Activated naive CD8-positive, alpha-beta T cell treated with anti-CD3 and anti-CD28 coated beads, Interleukin-2, amount 50 U/mL, for 24 hours (primary cell): ENCODE results near the gene PPP1R9B.

ENCODE experiments used
- ATAC-seq: fragments of 150-1000 bp; cut with Tn5 transposase; one replicate; pipeline ENCODE4 v1.10.0; 2021
- DNase-seq: peaks from one replicate; pipeline ENCODE4 v3.0.0; 2021
- H3K27ac Mint-ChIP-seq: one replicate; pipeline ENCODE4 v1.8.0; 2021; ENCODE audit warnings: mild to moderate bottlenecking, mixed read lengths
- H3K27me3 Mint-ChIP-seq: one replicate; pipeline ENCODE4 v1.8.0; 2021; ENCODE audit warnings: mixed read lengths
- H3K36me3 Mint-ChIP-seq: one replicate; pipeline ENCODE4 v1.8.0; 2021; ENCODE audit warnings: low read depth, mixed read lengths
- H3K4me1 Mint-ChIP-seq: one replicate; pipeline ENCODE4 v1.8.0; 2021; ENCODE audit warnings: mixed read lengths
- H3K4me3 Mint-ChIP-seq: one replicate; pipeline ENCODE4 v1.8.0; 2021; ENCODE audit warnings: mild to moderate bottlenecking, moderate library complexity, mixed read lengths
- H3K9me3 Mint-ChIP-seq: one replicate; pipeline ENCODE4 v1.8.0; 2021; ENCODE audit warnings: mixed read lengths

Gene PPP1R9B

GRCh38 chr17:50111673-50112655, 38.5 kb downstream of the PPP1R9B start:
- DNase-seq (no peak), ATAC-seq (no peak)
- Mint-ChIP-seq H3K9me3 (no peaks in the 10 kb centered on the region), H3K36me3 (no peaks in the 10 kb centered on the region), H3K4me3 (no peak overlapping the region), H3K27ac (no peak overlapping the region), H3K4me1 (peaks cover 7% of the 10 kb centered on the region), H3K27me3 (peaks cover 19% of the 10 kb centered on the region)

GRCh38 chr17:50110591-50111349, 39.7 kb downstream of the PPP1R9B start:
- ATAC-seq (no peak), DNase-seq (no peak)
- peaks cover 8% of the 10 kb centered on the region for H3K27me3 Mint-ChIP-seq
- no peaks in the 10 kb centered on the region for H3K36me3 Mint-ChIP-seq
- H3K9me3 Mint-ChIP-seq, result no peaks in the 10 kb centered on the region
- H3K4me1 Mint-ChIP-seq, result peaks cover 4% of the 10 kb centered on the region
- no peak overlapping the region for H3K4me3 Mint-ChIP-seq
- H3K27ac Mint-ChIP-seq, result no peak overlapping the region

- H3K27me3 Mint-ChIP-seq, result peaks cover 1% of the 10 kb centered on the region
- ATAC-seq (no peak), DNase-seq (no peak)
- no peak overlapping the region for H3K27ac Mint-ChIP-seq
- no peak overlapping the region for H3K4me3 Mint-ChIP-seq
- H3K36me3 Mint-ChIP-seq, result no peaks in the 10 kb centered on the region
- no peaks in the 10 kb centered on the region for H3K4me1 Mint-ChIP-seq
- no peaks in the 10 kb centered on the region for H3K9me3 Mint-ChIP-seq
Observed at GRCh38 chr17:50109785-50110184, 40.7 kb downstream of the PPP1R9B start.

- ATAC-seq (no peak), DNase-seq (no peak)
- Mint-ChIP-seq H3K4me3 (no peak overlapping the region), H3K36me3 (no peaks in the 10 kb centered on the region), H3K27ac (no peak overlapping the region), H3K9me3 (no peaks in the 10 kb centered on the region), H3K27me3 (peaks cover 1% of the 10 kb centered on the region), H3K4me1 (no peaks in the 10 kb centered on the region)
Observed at GRCh38 chr17:50109207-50109606, 41.3 kb downstream of the PPP1R9B start.

GRCh38 chr17:50108556-50108955, 41.9 kb downstream of the PPP1R9B start:
- Mint-ChIP-seq H3K4me1 (no peaks in the 10 kb centered on the region), H3K27me3 (peaks cover under 1% of the 10 kb centered on the region), H3K4me3 (no peak overlapping the region), H3K9me3 (no peaks in the 10 kb centered on the region), H3K36me3 (no peaks in the 10 kb centered on the region), H3K27ac (no peak overlapping the region)
- no peak for ATAC-seq
- DNase-seq, result no peak

- H3K4me3 Mint-ChIP-seq, result no peak overlapping the region
- ATAC-seq (no peak), DNase-seq (no peak)
- no peaks in the 10 kb centered on the region for H3K36me3 Mint-ChIP-seq
- no peak overlapping the region for H3K27ac Mint-ChIP-seq
- no peaks in the 10 kb centered on the region for H3K4me1 Mint-ChIP-seq
- no peaks in the 10 kb centered on the region for H3K27me3 Mint-ChIP-seq
- H3K9me3 Mint-ChIP-seq, result no peaks in the 10 kb centered on the region
Observed at GRCh38 chr17:50107790-50108414, 42.6 kb downstream of the PPP1R9B start.

- Mint-ChIP-seq H3K4me3 (no peak overlapping the region), H3K36me3 (no peaks in the 10 kb centered on the region), H3K9me3 (no peaks in the 10 kb centered on the region), H3K27me3 (no peaks in the 10 kb centered on the region), H3K4me1 (no peaks in the 10 kb centered on the region), H3K27ac (no peak overlapping the region)
- no peak for ATAC-seq
- no peak for DNase-seq
Observed at GRCh38 chr17:50106393-50107131, 43.9 kb downstream of the PPP1R9B start.

GRCh38 chr17:50105811-50106210, 44.7 kb downstream of the PPP1R9B start:
- Mint-ChIP-seq H3K27me3 (no peaks in the 10 kb centered on the region), H3K9me3 (no peaks in the 10 kb centered on the region), H3K36me3 (no peaks in the 10 kb centered on the region), H3K4me3 (no peak overlapping the region), H3K4me1 (no peaks in the 10 kb centered on the region), H3K27ac (no peak overlapping the region)
- no peak for DNase-seq
- ATAC-seq, result no peak

GRCh38 chr17:50103941-50104340, 46.5 kb downstream of the PPP1R9B start:
- Mint-ChIP-seq H3K9me3 (no peaks in the 10 kb centered on the region), H3K27ac (no peak overlapping the region), H3K27me3 (no peaks in the 10 kb centered on the region), H3K4me1 (peaks cover 3% of the 10 kb centered on the region), H3K36me3 (no peaks in the 10 kb centered on the region), H3K4me3 (no peak overlapping the region)
- DNase-seq (no peak), ATAC-seq (no peak)

GRCh38 chr17:50103252-50103651, 47.2 kb downstream of the PPP1R9B start:
- Mint-ChIP-seq H3K4me1 (peaks cover 3% of the 10 kb centered on the region), H3K9me3 (no peaks in the 10 kb centered on the region), H3K27me3 (no peaks in the 10 kb centered on the region), H3K4me3 (no peak overlapping the region), H3K27ac (no peak overlapping the region), H3K36me3 (no peaks in the 10 kb centered on the region)
- no peak for ATAC-seq
- no peak for DNase-seq

- ATAC-seq (no peak), DNase-seq (no peak)
- no peak overlapping the region for H3K27ac Mint-ChIP-seq
- no peaks in the 10 kb centered on the region for H3K36me3 Mint-ChIP-seq
- peaks cover 3% of the 10 kb centered on the region for H3K4me1 Mint-ChIP-seq
- H3K27me3 Mint-ChIP-seq, result no peaks in the 10 kb centered on the region
- no peaks in the 10 kb centered on the region for H3K9me3 Mint-ChIP-seq
- no peak overlapping the region for H3K4me3 Mint-ChIP-seq
Observed at GRCh38 chr17:50102164-50102991, 48.1 kb downstream of the PPP1R9B start.

- H3K27ac Mint-ChIP-seq, result no peak overlapping the region
- H3K4me1 Mint-ChIP-seq, result peaks cover 3% of the 10 kb centered on the region
- no peaks in the 10 kb centered on the region for H3K9me3 Mint-ChIP-seq
- ATAC-seq (no peak), DNase-seq (no peak)
- H3K36me3 Mint-ChIP-seq, result no peaks in the 10 kb centered on the region
- H3K27me3 Mint-ChIP-seq, result no peaks in the 10 kb centered on the region
- H3K4me3 Mint-ChIP-seq, result no peak overlapping the region
Observed at GRCh38 chr17:50101346-50102163, 48.9 kb downstream of the PPP1R9B start.

GRCh38 chr17:50100921-50101345, 49.5 kb downstream of the PPP1R9B start:
- no peak for DNase-seq
- no peaks in the 10 kb centered on the region for H3K9me3 Mint-ChIP-seq
- no peak for ATAC-seq
- no peak overlapping the region for H3K27ac Mint-ChIP-seq
- H3K36me3 Mint-ChIP-seq, result no peaks in the 10 kb centered on the region
- H3K27me3 Mint-ChIP-seq, result no peaks in the 10 kb centered on the region
- H3K4me3 Mint-ChIP-seq, result no peak overlapping the region
- peaks cover 6% of the 10 kb centered on the region for H3K4me1 Mint-ChIP-seq
